SK-N-SH (cell line): ENCODE results near the gene CABP5. TPM values are rescaled to one million over a fixed set of nuclear protein-coding genes. Genes with fewer than 3 reads are reported as not detected.

ENCODE experiments used
- CTCF ChIA-PET: fragments of 300-600, 350-600 bp; formaldehyde crosslinking; extraction: SDS; loops from one replicate; lab custom pipeline; 2021; lab: Yijun Ruan, JAX
- POLR2A ChIA-PET: fragments of 350-600 bp; sonication (Branson Sonifier 250); formaldehyde crosslinking; extraction: SDS; loops from one replicate; lab custom pipeline; 2020; ENCODE audit warnings: antibody characterized with exemption, inconsistent platforms; lab: Yijun Ruan, JAX
- DNase-seq: peaks from one replicate; pipeline ENCODE4 v3.0.0; 2012
- H2AFZ ChIP-seq: fragments of 200-600 bp; sonication (generic); 2 replicates; pipeline ENCODE4 v1.8.1; 2016; ENCODE audit warnings: antibody characterized with exemption, mild to moderate bottlenecking, low read depth
- H3F3A ChIP-seq: fragments of 200-600 bp; sonication (generic); replicated peaks from 2 replicates; pipeline ENCODE3; 2016; ENCODE audit warnings: antibody characterized with exemption, mild to moderate bottlenecking; ENCODE audit not compliant: insufficient read depth
- H3K27ac ChIP-seq, 2 experiments: fragments of 200-500 bp in 1 of 2; fragments of 200-600 bp in 1 of 2; sonication (Bioruptor generic) in 1 of 2; sonication (generic), shearing (Covaris generic) in 1 of 2; 2 replicates each; pipeline versions ENCODE4 v1.5.1 to v1.6.1; 2014 to 2016; ENCODE audit warnings: low read depth in 2 of 2, inconsistent platforms in 1 of 2, low read length in 1 of 2, mild to moderate bottlenecking in 1 of 2, mixed read lengths in 1 of 2
- H3K27me3 ChIP-seq: fragments of 200-600 bp; sonication (generic), shearing (Covaris generic); 2 replicates; pipeline ENCODE4 v1.6.1; 2016; ENCODE audit warnings: mixed run types; ENCODE audit not compliant: insufficient read depth
- H3K36me3 ChIP-seq, 2 experiments: fragments of 200-500 bp in 1 of 2; fragments of 200-600 bp in 1 of 2; sonication (Bioruptor generic) in 1 of 2; sonication (generic) in 1 of 2; replicated peaks in 1 of 2; 2 replicates each; pipeline versions ENCODE3 to v1.5.1; 2014 to 2016; ENCODE audit warnings: low read length in 1 of 2, mild to moderate bottlenecking in 1 of 2; ENCODE audit not compliant: insufficient read depth in 2 of 2, control insufficient read depth in 1 of 2
- H3K4me1 ChIP-seq, 2 experiments: fragments of 200-500 bp in 1 of 2; fragments of 200-600 bp in 1 of 2; sonication (Bioruptor generic) in 1 of 2; sonication (generic), shearing (Covaris generic) in 1 of 2; 2 replicates each; pipeline versions ENCODE4 v1.5.1 to v1.6.1; 2014 to 2016; ENCODE audit warnings: low read depth in 1 of 2, low read length in 1 of 2, mixed run types in 1 of 2; ENCODE audit not compliant: insufficient read depth in 2 of 2, control insufficient read depth in 1 of 2
- H3K4me2 ChIP-seq: fragments of 200-600 bp; sonication (generic), shearing (Covaris generic); 2 replicates; pipeline ENCODE4 v1.6.1; 2017; ENCODE audit warnings: mixed run types
- H3K4me3 ChIP-seq, 2 experiments: fragments of 200-500 bp in 1 of 2; fragments of 200-600 bp in 1 of 2; sonication (Bioruptor generic) in 1 of 2; sonication (generic), shearing (Covaris generic) in 1 of 2; 2 replicates each; pipeline versions ENCODE4 v1.5.1 to v1.8.1; 2014 to 2016; ENCODE audit warnings: low read depth in 2 of 2, inconsistent platforms in 1 of 2, low read length in 1 of 2, mild to moderate bottlenecking in 1 of 2, mixed read lengths in 1 of 2, moderate library complexity in 1 of 2
- H3K79me2 ChIP-seq: fragments of 200-600 bp; sonication (generic); 2 replicates; pipeline ENCODE4 v1.8.1; 2017; ENCODE audit warnings: mild to moderate bottlenecking; ENCODE audit not compliant: insufficient read depth
- H3K9ac ChIP-seq: fragments of 200-600 bp; sonication (generic); 2 replicates; pipeline ENCODE4 v1.6.1; 2017; ENCODE audit warnings: mixed run types
- H3K9me2 ChIP-seq: fragments of 200-600 bp; sonication (generic); 2 replicates; pipeline ENCODE4 v1.6.1; 2017; ENCODE audit warnings: mixed run types
- H3K9me3 ChIP-seq: fragments of 200-600 bp; sonication (generic); 2 replicates; pipeline ENCODE4 v1.6.1; 2017; ENCODE audit warnings: mixed run types, mild to moderate bottlenecking, moderate library complexity
- H4K20me1 ChIP-seq: fragments of 200-600 bp; sonication (generic); 2 replicates; pipeline ENCODE4 v1.6.1; 2017; ENCODE audit warnings: mild to moderate bottlenecking, mixed run types; ENCODE audit not compliant: insufficient read depth
- CTCF ChIP-seq: fragments of 200-600 bp; sonication (generic); IDR thresholded peaks from 2 replicates; pipeline ENCODE4 v1.6.1; 2017; ENCODE audit warnings: antibody characterized with exemption, mild to moderate bottlenecking, moderate library complexity
- ELF1 ChIP-seq: IDR thresholded peaks from 2 replicates; pipeline ENCODE4 v1.4.0; 2012
- EZH2phosphoT487 ChIP-seq: fragments of 200-600 bp; sonication (generic); IDR thresholded peaks from 2 replicates; pipeline ENCODE4 v1.6.1; 2017; ENCODE audit warnings: low read depth, mixed run types, mild to moderate bottlenecking, antibody characterized with exemption, moderate library complexity, borderline replicate concordance
- FOXM1 ChIP-seq: IDR thresholded peaks from 2 replicates; pipeline ENCODE4 v1.4.0; 2012; ENCODE audit warnings: low read depth, mild to moderate bottlenecking
- GABPA ChIP-seq: IDR thresholded peaks from 2 replicates; pipeline ENCODE4 v1.4.0; 2012; ENCODE audit warnings: low read depth, mild to moderate bottlenecking
- GATA2 ChIP-seq: sonication (generic); formaldehyde crosslinking; IDR thresholded peaks from 2 replicates; pipeline ENCODE4 v1.5.0; 2020; ENCODE audit warnings: mild to moderate bottlenecking, missing genetic modification reagents
- MEF2A ChIP-seq: IDR thresholded peaks from 2 replicates; pipeline ENCODE4 v1.4.0; 2012; ENCODE audit warnings: low read depth, borderline replicate concordance
- NFIC ChIP-seq: IDR thresholded peaks from 2 replicates; pipeline ENCODE4 v1.4.0; 2012; ENCODE audit warnings: borderline replicate concordance
- NRF1 ChIP-seq: IDR thresholded peaks from 2 replicates; pipeline ENCODE4 v1.6.1; 2012; ENCODE audit warnings: low read depth, mild to moderate bottlenecking, low read length
- PBX3 ChIP-seq: IDR thresholded peaks from 2 replicates; pipeline ENCODE4; 2012
- POLR2AphosphoS5 ChIP-seq: IDR thresholded peaks from 2 replicates; pipeline ENCODE4 v1.6.1; 2012; ENCODE audit warnings: low read depth, low read length
- RCOR1 ChIP-seq: fragments of 150-350 bp; IDR thresholded peaks from 2 replicates; pipeline ENCODE4 v1.6.1; 2017; ENCODE audit warnings: antibody characterized with exemption, low read length
- RFX5 ChIP-seq: IDR thresholded peaks from 2 replicates; pipeline ENCODE4 v1.6.1; 2012; ENCODE audit warnings: mild to moderate bottlenecking, improper control_type of control experiment, low read length
- SMC3 ChIP-seq: IDR thresholded peaks from 2 replicates; pipeline ENCODE4 v1.6.1; 2012; ENCODE audit warnings: low read depth, low read length, improper control_type of control experiment
- TCF12 ChIP-seq: IDR thresholded peaks from 2 replicates; pipeline ENCODE4 v1.4.0; 2012
- USF2 ChIP-seq: fragments of 150-350 bp; IDR thresholded peaks from 2 replicates; pipeline ENCODE4 v1.6.1; 2017; ENCODE audit warnings: antibody characterized with exemption, low read length, low read depth, borderline replicate concordance
- ZBTB33 ChIP-seq: IDR thresholded peaks from 2 replicates; pipeline ENCODE4 v1.4.0; 2012; ENCODE audit warnings: low read depth, borderline replicate concordance
- WGBS: methylation state at CpG from one replicate; pipeline ENCODE4 v1.1.6; 2017; ENCODE audit warnings: low lambda C conversion rate; 5-methylcytosine and 5-hydroxymethylcytosine counted together
- polyA plus RNA-seq, 3 experiments: library from polyadenylated mRNA; depleted of rRNA; stranded (reverse); fragments of >200 nt; gene quantifications; 2 replicates each; pipeline ENCODE4 v1.2.3, GENCODE V29; 2012
- TF ChIP-seq, protein P1 (sequence below): fragments of 150-350 bp; IDR thresholded peaks from 2 replicates; pipeline ENCODE4 v1.6.1; 2016; ENCODE audit warnings: mild to moderate bottlenecking, low read depth, low read length

Gene CABP5
- polyA plus RNA-seq, 1 of the 3 experiments (the other 2 are of a cell fraction) = not detected

- TF ChIP-seq ZBTB33 (no peak), TCF12 (no peak), NRF1 (no peak), ELF1 (no peak), FOXM1 (no peak), GABPA (no peak), RCOR1 (no peak), EZH2phosphoT487 (no peak)
- no peaks in the 10 kb centered on the region for H3K4me1 ChIP-seq
- CTCF ChIA-PET = no interaction called here
- H3K9me3 ChIP-seq = no peaks in the 10 kb centered on the region
- H2AFZ ChIP-seq = no peak overlapping the region
- no peak for DNase-seq
- H3F3A ChIP-seq = no peaks in the 10 kb centered on the region
- POLR2A ChIA-PET = no interaction called here
- 2% methylated on average over 1 of the region's 1 CpG for WGBS
- H3K36me3 ChIP-seq = no peaks in the 10 kb centered on the region
- no peaks in the 10 kb centered on the region for H3K9me2 ChIP-seq
- H3K79me2 ChIP-seq = no peaks in the 10 kb centered on the region
- H3K27ac ChIP-seq = no peak overlapping the region
- H3K27me3 ChIP-seq = peaks cover 11% of the 10 kb centered on the region; the same call in 1 of the 2 replicates
- H3K4me3 ChIP-seq = no peak overlapping the region
- no peaks in the 10 kb centered on the region for H4K20me1 ChIP-seq
- no peak overlapping the region for H3K9ac ChIP-seq
- no peak overlapping the region for H3K4me2 ChIP-seq
These were observed 47.6 kb downstream of the CABP5 start for GRCh38 chr19:47996230-47996727.

DNA sequence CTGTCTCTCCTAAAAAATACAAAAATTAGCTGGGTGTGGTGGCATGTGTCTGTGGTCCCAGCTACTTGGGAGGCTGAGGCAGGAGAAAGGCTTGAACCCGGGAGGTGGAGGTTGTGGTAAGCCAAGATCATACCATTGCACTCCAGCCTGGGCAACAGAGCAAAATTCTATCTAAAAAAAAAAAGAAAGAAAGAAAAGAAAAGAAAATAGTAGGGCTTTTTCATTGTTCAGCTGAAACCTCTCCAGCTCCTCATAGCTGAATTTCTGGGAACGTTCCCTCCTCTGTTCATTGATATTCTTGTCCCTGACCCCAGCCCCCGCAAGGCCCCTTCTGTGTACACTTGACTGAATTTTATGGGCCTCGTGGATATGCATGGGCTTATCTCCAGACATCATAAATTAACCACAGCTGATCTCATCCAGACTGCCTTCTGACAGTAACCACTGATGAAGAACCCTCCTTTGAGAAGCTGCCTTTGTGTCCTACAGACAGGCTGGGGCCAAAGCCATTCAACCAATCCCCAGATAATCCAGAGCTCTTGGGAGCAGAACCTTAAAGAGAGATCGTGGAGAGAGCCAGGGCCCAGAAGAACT is 49.6 kb downstream of the CABP5 start, which contains the start of gene ELSPBP1:
ELSPBP1 (plus strand) TSS at position 424 of the 594 bp plus-strand sequence. CDS start 14,036 bp downstream, outside the sequence.
- ChIA-PET POLR2A (no interaction called here), CTCF (interaction anchor here (1.1 kb wide), 1 partner anchor 31 kb away, joined by 3 read pairs; no protein-coding TSS in a partner anchor)
- Histone ChIP-seq H3K9ac (no peak within 1 kb of the TSS), H3K27ac (no peak within 1 kb of the TSS), H3F3A (no peaks in the 10 kb centered on the region), H3K9me2 (no peaks in the 10 kb centered on the region), H3K36me3 (no peaks in the 10 kb centered on the region), H3K4me3 (no peak within 1 kb of the TSS), H2AFZ (no peak within 1 kb of the TSS), H3K9me3 (no peaks in the 10 kb centered on the region), H3K27me3 (peaks cover 25% of the 10 kb centered on the region), H3K79me2 (no peaks in the 10 kb centered on the region), H3K4me2 (no peak within 1 kb of the TSS), H3K4me1 (no peaks in the 10 kb centered on the region), H4K20me1 (no peaks in the 10 kb centered on the region)
- WGBS = 2% methylated on average over 5 of the region's 5 CpGs
- no peak for DNase-seq
- TF ChIP-seq USF2 (no peak), CTCF (no peak), MEF2A (no peak), EZH2phosphoT487 (no peak), GATA2 (CRISPR knock-in tag) (no peak), ZBTB33 (no peak), POLR2AphosphoS5 (no peak), NRF1 (no peak), NFIC (no peak), SMC3 (no peak), TCF12 (no peak), GABPA (no peak), PBX3 (no peak), RFX5 (no peak)
- TF ChIP-seq, protein P1, sequence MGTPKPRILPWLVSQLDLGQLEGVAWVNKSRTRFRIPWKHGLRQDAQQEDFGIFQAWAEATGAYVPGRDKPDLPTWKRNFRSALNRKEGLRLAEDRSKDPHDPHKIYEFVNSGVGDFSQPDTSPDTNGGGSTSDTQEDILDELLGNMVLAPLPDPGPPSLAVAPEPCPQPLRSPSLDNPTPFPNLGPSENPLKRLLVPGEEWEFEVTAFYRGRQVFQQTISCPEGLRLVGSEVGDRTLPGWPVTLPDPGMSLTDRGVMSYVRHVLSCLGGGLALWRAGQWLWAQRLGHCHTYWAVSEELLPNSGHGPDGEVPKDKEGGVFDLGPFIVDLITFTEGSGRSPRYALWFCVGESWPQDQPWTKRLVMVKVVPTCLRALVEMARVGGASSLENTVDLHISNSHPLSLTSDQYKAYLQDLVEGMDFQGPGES = no peak
